ENCODE measurements around the gene DSTYK.

Gene DSTYK

DNA sequence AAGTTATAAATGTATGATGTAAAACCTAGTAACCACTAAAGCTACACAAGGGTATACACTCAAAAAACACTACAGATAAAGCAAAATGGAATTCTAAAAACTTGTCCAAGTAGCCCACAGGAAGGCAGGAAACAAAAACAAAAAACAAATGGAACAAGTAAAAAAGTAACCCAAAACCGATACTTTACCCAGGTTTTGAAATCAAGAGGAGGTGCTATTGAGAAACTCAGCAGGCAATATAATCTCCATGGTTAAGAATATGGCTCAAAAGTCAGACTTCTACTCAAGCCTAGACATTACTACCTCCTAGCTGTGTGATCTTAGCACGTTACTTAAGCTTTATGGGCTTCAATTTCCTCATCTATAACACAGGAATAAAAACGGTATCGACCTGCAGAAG, 103.0 kb downstream of the DSTYK start:
- H3K9me3 Mint-ChIP-seq: no peaks in the 10 kb centered on the region
- no peak overlapping the region for H3K27ac Mint-ChIP-seq
- H3K4me1 Mint-ChIP-seq: peaks cover 5% of the 10 kb centered on the region
- TF ChIP-seq, protein P1, sequence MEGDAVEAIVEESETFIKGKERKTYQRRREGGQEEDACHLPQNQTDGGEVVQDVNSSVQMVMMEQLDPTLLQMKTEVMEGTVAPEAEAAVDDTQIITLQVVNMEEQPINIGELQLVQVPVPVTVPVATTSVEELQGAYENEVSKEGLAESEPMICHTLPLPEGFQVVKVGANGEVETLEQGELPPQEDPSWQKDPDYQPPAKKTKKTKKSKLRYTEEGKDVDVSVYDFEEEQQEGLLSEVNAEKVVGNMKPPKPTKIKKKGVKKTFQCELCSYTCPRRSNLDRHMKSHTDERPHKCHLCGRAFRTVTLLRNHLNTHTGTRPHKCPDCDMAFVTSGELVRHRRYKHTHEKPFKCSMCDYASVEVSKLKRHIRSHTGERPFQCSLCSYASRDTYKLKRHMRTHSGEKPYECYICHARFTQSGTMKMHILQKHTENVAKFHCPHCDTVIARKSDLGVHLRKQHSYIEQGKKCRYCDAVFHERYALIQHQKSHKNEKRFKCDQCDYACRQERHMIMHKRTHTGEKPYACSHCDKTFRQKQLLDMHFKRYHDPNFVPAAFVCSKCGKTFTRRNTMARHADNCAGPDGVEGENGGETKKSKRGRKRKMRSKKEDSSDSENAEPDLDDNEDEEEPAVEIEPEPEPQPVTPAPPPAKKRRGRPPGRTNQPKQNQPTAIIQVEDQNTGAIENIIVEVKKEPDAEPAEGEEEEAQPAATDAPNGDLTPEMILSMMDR (IDR thresholded peaks at IDR 0.05; ENCODE audit: unreplicated experiment in 3 of 3): no peak
- H3K36me3 Mint-ChIP-seq (ENCODE audit: low read depth): peaks cover 47% of the 10 kb centered on the region
- H3K27me3 Mint-ChIP-seq (ENCODE audit: low read depth): no peaks in the 10 kb centered on the region
- H3K4me3 Mint-ChIP-seq: no peak overlapping the region

DNA sequence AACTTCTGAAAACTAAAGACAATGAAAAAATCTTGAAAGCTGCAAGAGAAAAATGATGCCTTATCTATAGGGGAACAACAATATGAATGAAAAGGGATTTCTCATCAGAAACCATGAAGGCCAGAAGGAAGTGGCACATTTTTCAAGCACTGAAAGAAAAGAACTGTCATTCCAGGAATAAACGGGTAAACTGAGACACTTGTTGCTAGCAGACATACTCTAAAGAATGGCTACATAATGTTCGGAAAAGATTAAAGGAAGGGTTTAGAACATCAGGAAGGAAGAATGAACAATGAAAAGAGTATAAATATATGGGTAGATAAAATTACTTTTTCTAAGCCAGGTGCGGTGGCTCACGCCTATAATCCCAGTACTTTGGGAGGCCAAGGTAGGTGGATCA, 104.2 kb downstream of the DSTYK start:
- Mint-ChIP-seq H3K27ac (no peak overlapping the region), H3K36me3 (ENCODE audit: low read depth) (peaks cover 49% of the 10 kb centered on the region), H3K4me1 (peaks cover 5% of the 10 kb centered on the region), H3K4me3 (no peak overlapping the region), H3K27me3 (ENCODE audit: low read depth) (no peaks in the 10 kb centered on the region), H3K9me3 (no peaks in the 10 kb centered on the region)
- TF ChIP-seq, protein P1 (IDR thresholded peaks at IDR 0.05; ENCODE audit: unreplicated experiment in 3 of 3): no peak

DNA sequence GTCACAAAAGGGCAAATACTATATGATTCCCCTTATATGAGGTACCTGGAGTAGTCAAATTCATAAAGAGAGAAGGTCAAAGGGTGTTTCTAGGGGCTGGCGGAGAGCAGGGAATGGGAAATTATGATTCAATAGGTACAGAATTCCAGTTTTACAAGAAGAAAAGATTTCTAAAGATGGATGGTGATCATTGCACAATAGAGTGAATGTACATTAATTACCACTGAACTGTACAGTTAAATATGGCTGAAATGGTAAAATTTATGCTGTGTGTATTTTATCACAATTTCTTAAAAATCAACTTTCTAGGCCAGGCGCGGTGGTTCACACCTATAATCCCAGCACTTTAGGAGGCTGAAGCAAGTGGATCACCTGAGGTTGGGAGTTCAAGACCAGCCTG, 109.1 kb downstream of the DSTYK start:
- no peaks in the 10 kb centered on the region for H3K9me3 Mint-ChIP-seq
- TF ChIP-seq, protein P1 (IDR thresholded peaks at IDR 0.05; ENCODE audit: unreplicated experiment in 3 of 3): no peak
- no peaks in the 10 kb centered on the region for H3K4me1 Mint-ChIP-seq
- no peak overlapping the region for H3K27ac Mint-ChIP-seq
- no peaks in the 10 kb centered on the region for H3K27me3 Mint-ChIP-seq (ENCODE audit: low read depth)
- peaks cover 80% of the 10 kb centered on the region for H3K36me3 Mint-ChIP-seq (ENCODE audit: low read depth)
- H3K4me3 Mint-ChIP-seq: no peak overlapping the region

DNA sequence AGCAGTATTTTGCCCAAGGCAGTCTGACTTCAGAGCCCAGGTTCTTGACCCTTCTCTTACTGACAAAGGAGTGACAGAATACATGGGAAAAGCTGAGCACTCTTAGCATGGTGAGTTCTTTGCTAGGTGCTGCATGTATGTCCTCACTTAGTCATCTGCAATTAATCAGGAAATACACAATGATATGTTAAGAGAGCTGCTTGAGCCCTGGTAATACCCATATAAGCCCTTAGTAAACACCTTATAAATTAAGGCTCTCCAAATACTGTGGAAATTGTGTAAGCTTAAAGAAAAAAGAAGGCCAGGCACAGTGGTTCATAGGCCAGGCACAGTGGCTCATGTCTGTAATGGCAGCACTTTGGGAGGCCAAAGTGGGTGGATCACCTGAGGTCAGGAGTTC, 113.3 kb downstream of the DSTYK start:
- Mint-ChIP-seq H3K36me3 (ENCODE audit: low read depth) (peaks cover 76% of the 10 kb centered on the region), H3K27me3 (ENCODE audit: low read depth) (no peaks in the 10 kb centered on the region), H3K4me1 (no peaks in the 10 kb centered on the region), H3K4me3 (no peak overlapping the region), H3K27ac (no peak overlapping the region), H3K9me3 (no peaks in the 10 kb centered on the region)
- TF ChIP-seq, protein P1 (IDR thresholded peaks at IDR 0.05; ENCODE audit: unreplicated experiment in 3 of 3): no peak

DNA sequence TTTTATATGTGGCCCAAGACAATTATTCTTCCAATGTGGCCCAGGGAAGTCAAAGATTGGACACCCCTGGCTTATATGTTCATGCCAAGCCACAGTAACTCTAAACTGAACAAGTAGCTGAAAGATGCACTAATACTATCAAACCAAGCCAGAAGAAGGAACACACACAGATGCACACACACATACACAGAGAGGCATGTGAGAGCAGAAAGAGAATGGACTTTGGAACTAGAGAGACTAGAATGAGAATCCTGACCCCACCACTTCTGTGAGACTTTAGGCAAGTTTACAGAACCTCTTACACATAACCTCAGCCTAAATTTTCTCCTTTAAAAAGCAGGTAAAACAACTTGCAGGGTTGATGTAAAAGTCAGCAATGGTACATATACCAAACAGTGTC, 116.1 kb downstream of the DSTYK start:
- Mint-ChIP-seq H3K4me3 (no peak overlapping the region), H3K27ac (no peak overlapping the region), H3K4me1 (no peaks in the 10 kb centered on the region), H3K27me3 (ENCODE audit: low read depth) (no peaks in the 10 kb centered on the region), H3K36me3 (ENCODE audit: low read depth) (peaks cover 73% of the 10 kb centered on the region), H3K9me3 (no peaks in the 10 kb centered on the region)
- TF ChIP-seq, protein P1 (IDR thresholded peaks at IDR 0.05; ENCODE audit: unreplicated experiment in 3 of 3): no peak

Data from nephron (organoid).